Activated CD4-positive, alpha-beta T cell treated with anti-CD3 and anti-CD28 coated beads for 1 hour (primary cell): ENCODE measurements around the gene ACO2.

ENCODE experiments used
- DNase-seq: peaks from one replicate; pipeline ENCODE4 v3.0.0-alpha.2; 2020

Gene ACO2

GRCh38 chr22:41491374-41492100, 22.6 kb downstream of the ACO2 start:
- DNase-seq = no peak

- no peak for DNase-seq
Observed at GRCh38 chr22:41498303-41498835, 29.5 kb downstream of the ACO2 start.

DNA sequence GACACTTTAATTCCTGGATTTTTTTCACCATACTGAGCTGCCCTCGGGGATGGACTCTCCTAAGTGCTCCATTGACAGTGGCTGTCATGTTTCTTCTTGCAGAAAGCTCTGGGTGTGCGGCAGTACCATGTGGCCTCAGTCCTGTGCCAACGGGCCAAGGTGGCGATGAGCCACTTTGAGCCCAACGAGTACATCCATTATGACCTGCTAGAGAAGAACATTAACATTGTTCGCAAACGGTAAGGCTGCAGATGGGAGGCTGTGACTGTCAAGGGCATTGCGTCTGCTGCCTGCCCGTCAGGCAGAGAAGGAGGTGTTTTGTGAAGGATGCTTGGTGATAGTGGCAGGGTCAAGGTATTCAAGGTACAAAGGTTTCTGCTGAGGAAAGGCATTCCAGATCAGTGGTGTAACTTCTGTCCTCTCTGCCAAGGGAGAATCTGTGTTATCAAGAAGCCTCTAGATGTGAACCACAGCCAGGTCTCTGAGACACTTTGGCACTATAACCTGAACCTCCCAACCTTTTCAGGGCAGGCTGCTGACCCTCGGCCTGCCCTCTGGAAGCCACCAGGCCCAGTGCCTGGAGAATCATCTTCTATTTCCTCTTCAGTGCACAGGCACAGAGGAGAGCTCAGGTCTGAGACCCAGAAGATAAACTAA, 30.8 kb downstream of the ACO2 start:
- no peak for DNase-seq

DNA sequence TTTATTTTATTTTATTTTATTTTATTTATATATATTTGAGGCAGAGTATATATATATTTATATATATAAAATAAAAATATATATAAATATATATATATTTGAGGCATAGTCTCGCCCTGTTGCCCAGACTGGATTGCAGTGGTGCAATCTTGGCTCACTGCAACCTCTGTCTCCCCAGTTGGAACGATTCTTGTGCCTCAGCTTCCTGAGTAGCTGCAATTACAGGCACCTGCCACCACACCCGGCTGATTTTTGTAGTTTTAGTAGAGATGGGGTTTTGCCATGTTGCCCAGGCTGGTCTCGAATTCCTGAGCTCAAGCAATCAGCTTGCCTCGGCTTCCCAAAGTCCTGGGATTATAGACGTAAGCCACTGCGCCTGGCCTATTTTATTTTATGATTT, 31.4 kb downstream of the ACO2 start:
- DNase-seq = no peak

DNA sequence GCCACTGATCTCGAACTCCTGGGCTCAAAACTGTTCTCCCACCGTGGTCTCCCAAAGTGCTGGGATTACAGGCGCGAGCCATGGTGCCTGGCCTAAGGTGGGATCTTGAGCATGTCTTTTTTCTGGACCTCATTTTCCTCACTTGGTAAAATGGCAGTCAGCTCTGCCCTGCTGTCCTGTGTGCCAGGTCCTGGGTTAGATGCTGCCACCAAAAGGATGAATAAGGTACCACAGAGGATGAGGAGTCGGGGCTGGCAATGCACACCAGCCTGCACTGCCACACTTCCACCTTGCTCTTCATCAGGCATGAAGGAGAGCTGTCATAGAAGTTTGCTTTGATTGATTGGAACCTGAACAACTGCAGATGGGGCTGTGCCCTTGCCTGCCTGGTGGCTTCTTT, 32.3 kb downstream of the ACO2 start:
- no peak for DNase-seq

DNA sequence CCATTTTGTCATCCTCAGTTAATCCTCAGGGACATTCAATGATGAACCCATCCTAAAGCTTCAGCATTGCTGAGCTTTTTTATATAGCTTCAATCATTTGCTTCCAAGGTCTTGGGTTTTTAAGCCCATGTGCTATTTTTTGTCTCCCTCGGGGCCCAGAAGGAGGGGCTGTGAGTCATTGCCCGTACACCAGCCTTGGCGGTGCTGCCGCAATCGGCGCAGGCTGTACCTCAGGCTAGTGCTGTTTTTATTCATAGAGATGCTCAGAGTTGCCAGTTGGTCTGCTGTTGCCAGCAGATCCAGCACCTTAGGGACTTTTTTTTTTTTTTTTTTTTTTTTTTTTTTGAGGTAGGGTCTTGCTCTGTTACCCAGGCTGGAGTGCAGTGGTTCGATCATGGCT, 35.5 kb downstream of the ACO2 start:
- DNase-seq = no peak

- DNase-seq = no peak
Observed at GRCh38 chr22:41504816-41505215, 35.9 kb downstream of the ACO2 start.

- no peak for DNase-seq
Observed at GRCh38 chr22:41505511-41506220, 36.7 kb downstream of the ACO2 start.

DNA sequence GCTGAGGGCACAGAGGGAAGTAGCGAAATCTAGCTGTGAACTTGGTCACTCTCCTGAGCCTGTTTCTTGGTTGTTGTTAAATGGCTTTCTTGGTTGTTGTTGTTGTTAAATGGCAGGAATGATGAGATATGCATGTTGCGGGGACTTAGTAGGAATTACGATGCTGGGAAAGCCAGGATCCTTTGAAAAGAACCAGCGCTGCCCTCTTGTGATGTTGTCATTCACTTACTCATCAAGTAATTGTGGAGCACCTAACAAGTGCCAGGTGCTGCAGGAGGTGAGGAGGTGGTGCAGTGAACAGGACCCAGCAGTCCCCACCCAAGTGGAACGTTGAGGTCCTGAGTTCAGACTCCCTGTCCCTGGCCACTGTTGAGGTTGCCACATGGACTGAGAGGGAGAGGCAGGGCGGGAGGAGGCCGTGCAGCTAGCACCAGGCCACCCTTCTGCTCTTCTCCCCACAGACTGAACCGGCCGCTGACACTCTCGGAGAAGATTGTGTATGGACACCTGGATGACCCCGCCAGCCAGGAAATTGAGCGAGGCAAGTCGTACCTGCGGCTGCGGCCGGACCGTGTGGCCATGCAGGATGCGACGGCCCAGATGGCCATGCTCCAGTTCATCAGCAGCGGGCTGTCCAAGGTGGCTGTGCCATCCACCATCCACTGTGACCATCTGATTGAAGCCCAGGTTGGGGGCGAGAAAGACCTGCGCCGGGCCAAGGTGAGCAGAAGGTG, 38.6 kb downstream of the ACO2 start:
- no peak for DNase-seq

GRCh38 chr22:41508770-41509170, 39.9 kb downstream of the ACO2 start:
- DNase-seq = no peak

- no peak for DNase-seq
Observed at GRCh38 chr22:41511521-41511968, 42.6 kb downstream of the ACO2 start.

- DNase-seq = no peak
Observed at GRCh38 chr22:41512421-41513194, 43.7 kb downstream of the ACO2 start.

DNA sequence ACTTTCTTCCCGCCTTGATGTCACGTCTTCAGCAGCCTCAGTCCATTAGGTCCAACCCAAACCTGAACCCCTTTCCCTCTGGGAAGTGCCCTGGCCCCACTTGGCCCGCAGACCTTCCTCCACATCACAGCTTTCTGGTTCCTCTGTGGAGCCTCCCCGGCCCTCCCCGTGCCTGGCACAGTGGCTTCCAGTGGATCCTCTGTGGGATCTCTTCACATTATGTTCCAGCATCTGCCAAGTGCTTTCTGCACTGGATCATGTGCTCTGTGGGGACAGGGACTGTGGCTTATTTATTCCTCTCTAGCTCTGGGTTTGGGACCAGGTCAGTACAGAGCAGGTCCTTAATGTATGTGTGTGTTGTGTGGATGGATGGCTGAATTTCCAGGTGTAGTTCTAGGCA, 44.5 kb downstream of the ACO2 start:
- no peak for DNase-seq

GRCh38 chr22:41516462-41516861, 47.5 kb downstream of the ACO2 start:
- DNase-seq = no peak

- no peak for DNase-seq
Observed at GRCh38 chr22:41517172-41518047, 48.5 kb downstream of the ACO2 start.

DNA sequence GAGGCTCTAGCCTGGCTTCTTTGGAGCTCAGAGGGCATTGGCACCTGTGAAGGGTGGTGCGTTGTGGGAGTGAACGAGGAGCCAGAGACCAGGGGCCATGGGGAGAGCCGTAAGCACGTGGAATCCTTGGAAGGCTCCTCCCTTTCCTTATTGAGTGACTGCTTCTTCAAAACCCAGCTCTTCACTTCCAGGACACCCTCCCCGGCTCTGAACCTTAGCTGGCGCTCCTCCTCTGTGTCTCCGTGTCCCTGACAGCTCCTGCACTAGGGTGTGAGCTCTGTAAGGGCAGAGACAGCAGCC, 49.1 kb downstream of the ACO2 start:
- DNase-seq = no peak

DNA sequence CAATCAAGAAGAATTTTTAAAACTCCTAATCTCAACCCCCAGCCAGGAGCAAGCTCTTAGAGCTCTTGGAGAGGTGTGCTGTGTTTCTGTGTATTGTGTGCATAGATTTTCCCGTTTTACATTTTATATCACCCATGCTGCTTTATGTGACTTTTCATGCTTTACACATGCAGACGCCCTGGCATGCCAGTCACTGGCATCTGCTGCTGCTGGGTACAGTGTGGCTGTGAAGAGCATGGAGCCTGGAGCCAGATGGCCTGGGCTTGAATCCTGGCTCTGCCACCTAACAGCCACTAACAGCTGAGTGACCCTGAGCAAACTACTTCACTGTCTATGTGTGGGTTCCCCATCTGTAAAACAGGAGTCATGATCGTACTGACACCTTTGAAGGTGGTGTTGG, 52.2 kb downstream of the ACO2 start:
- no peak for DNase-seq

DNA sequence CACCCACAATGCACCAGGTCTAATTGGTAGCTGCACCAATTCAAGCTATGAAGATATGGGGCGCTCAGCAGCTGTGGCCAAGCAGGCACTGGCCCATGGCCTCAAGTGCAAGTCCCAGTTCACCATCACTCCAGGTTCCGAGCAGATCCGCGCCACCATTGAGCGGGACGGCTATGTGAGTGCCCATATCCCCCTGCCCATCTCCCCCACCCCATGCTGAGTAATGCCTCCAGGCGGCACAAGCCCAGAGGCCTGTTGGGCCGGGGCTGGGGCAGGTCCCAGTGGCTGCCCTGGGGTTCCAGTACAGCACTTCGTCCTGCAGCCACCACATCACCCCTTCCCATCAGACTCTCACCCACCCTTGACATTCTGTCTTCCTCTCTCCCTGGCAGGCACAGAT, 53.9 kb downstream of the ACO2 start:
- no peak for DNase-seq

- DNase-seq = no peak
Observed at GRCh38 chr22:41523464-41524221, 54.7 kb downstream of the ACO2 start.

- no peak for DNase-seq
Observed at GRCh38 chr22:41524251-41524661, 55.3 kb downstream of the ACO2 start.
